Measurements from ENCODE around the gene IQCN.

DNA sequence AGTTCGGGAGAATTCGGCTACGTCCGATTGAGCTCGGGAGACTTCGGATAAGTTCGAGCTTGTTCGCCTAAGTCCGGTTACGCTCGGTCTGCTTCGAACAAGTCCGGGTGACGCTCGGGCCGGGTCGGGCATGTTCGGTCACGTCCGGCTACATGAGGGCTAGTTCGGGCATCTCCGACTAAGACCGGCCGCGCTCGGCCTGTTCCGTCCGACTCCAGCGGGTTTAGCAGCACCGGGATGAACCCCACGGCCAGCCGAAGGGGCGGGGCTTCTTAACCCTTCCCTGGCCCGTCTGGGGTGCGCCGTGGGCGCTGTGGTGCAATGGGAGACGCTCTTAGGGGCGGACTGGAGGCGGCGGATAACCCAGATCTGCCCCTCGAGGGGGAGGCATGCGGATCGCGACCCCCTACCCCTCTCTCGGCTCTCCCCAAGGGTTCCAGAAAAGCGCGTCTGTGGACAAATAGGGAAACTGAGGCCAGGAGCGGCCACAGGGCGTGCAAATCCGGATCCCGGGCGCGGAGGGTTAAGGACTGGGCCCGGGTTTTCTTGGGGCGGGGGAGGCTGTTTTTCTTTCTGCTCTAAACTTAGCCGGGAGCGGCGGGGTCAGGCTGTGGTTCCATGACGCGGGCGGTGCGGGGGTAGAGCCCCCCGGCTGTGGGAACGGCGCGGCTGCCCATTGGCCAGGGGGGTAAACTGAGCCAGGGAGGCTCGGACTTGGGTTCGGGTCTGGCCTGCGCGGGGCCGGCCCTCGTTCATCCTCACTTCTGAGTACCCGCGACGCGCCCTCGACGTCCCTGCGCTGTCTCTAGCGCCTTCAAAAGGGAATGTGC is 49.5 kb downstream of the IQCN start:
- TF ChIP-seq, protein P1, sequence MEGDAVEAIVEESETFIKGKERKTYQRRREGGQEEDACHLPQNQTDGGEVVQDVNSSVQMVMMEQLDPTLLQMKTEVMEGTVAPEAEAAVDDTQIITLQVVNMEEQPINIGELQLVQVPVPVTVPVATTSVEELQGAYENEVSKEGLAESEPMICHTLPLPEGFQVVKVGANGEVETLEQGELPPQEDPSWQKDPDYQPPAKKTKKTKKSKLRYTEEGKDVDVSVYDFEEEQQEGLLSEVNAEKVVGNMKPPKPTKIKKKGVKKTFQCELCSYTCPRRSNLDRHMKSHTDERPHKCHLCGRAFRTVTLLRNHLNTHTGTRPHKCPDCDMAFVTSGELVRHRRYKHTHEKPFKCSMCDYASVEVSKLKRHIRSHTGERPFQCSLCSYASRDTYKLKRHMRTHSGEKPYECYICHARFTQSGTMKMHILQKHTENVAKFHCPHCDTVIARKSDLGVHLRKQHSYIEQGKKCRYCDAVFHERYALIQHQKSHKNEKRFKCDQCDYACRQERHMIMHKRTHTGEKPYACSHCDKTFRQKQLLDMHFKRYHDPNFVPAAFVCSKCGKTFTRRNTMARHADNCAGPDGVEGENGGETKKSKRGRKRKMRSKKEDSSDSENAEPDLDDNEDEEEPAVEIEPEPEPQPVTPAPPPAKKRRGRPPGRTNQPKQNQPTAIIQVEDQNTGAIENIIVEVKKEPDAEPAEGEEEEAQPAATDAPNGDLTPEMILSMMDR (IDR thresholded peaks at IDR 0.05) = no peak
- TF ChIP-seq POLR2AphosphoS5 (IDR thresholded peaks at IDR 0.05) (no peak), EP300 (IDR thresholded peaks at IDR 0.05) (no peak)

Data from sigmoid colon (tissue), 4 donors.